CD4-positive, alpha-beta memory T cell (primary cell): ENCODE data around the gene PI16. TPM values are rescaled to one million over a fixed set of nuclear protein-coding genes. Genes with fewer than 3 reads are reported as not detected.

ENCODE experiments used
- CTCF ChIA-PET: fragments of 350-600 bp; sonication (Branson Sonifier 250); formaldehyde crosslinking; loops from one replicate; lab custom pipeline; 2021; ENCODE audit warnings: inconsistent platforms; ENCODE audit not compliant: partially characterized antibody; lab: Charles Lee
- POLR2A ChIA-PET: fragments of 350-600 bp; sonication (Branson Sonifier 250); formaldehyde crosslinking; loops from one replicate; lab custom pipeline; 2021; ENCODE audit not compliant: partially characterized antibody; lab: Charles Lee
- DNase-seq, 5 donors: peaks; one replicate each; pipeline versions ENCODE4 v3.0.0 to v3.0.0-alpha.2; 2020 to 2022; ENCODE audit warnings: mixed read lengths in 1 of 5
- H3K27ac ChIP-seq: one replicate; pipeline ENCODE4 v1.7.0; 2013; ENCODE audit warnings: low read depth, low read length
- H3K27me3 ChIP-seq: 2 replicates; pipeline ENCODE4 v1.7.0; 2013; ENCODE audit warnings: mild to moderate bottlenecking, low read length, moderate library complexity; ENCODE audit not compliant: insufficient read depth
- H3K36me3 ChIP-seq: 2 replicates; pipeline ENCODE4 v1.7.0; 2013; ENCODE audit warnings: mild to moderate bottlenecking, low read length, moderate library complexity; ENCODE audit not compliant: insufficient read depth
- H3K4me1 ChIP-seq: 2 replicates; pipeline ENCODE4 v1.7.0; 2013; ENCODE audit warnings: mild to moderate bottlenecking, low read length, moderate library complexity; ENCODE audit not compliant: insufficient read depth
- H3K4me3 ChIP-seq, 2 donors: one replicate each; pipeline ENCODE4 v1.7.0; 2013; ENCODE audit warnings: low read length in 2 of 2, mild to moderate bottlenecking in 1 of 2
- H3K9me3 ChIP-seq, 2 donors: one replicate each; pipeline ENCODE4 v1.7.0; 2013; ENCODE audit warnings: low read length in 2 of 2, control low read depth in 1 of 2; ENCODE audit not compliant: control insufficient read depth in 1 of 2
- H3K27ac Mint-ChIP-seq, 7 donors: one replicate each; pipeline ENCODE4 v1.8.0; 2020 to 2021; ENCODE audit warnings: mixed read lengths in 7 of 7, mild to moderate bottlenecking in 6 of 7, inconsistent platforms in 3 of 7, moderate library complexity in 3 of 7
- H3K27me3 Mint-ChIP-seq, 2 donors: one replicate each; pipeline ENCODE4 v1.8.0; 2020 to 2021; ENCODE audit warnings: mixed read lengths in 2 of 2
- H3K36me3 Mint-ChIP-seq, 2 donors: one replicate each; pipeline ENCODE4 v1.8.0; 2020 to 2021; ENCODE audit warnings: mixed read lengths in 2 of 2, inconsistent platforms in 1 of 2, mild to moderate bottlenecking in 1 of 2
- H3K4me1 Mint-ChIP-seq, 4 donors: one replicate each; pipeline ENCODE4 v1.8.0; 2020 to 2021; ENCODE audit warnings: mixed read lengths in 4 of 4, mild to moderate bottlenecking in 1 of 4
- H3K4me3 Mint-ChIP-seq, 8 donors: one replicate each; pipeline ENCODE4 v1.8.0; 2020 to 2021; ENCODE audit warnings: mixed read lengths in 8 of 8, mild to moderate bottlenecking in 7 of 8, moderate library complexity in 6 of 8, inconsistent platforms in 3 of 8
- H3K9me3 Mint-ChIP-seq, 8 donors: one replicate each; pipeline ENCODE4 v1.8.0; 2020 to 2021; ENCODE audit warnings: mixed read lengths in 8 of 8, mild to moderate bottlenecking in 5 of 8, inconsistent platforms in 3 of 8, moderate library complexity in 1 of 8
- intact Hi-C: fragments of 100-400 bp; cut with micrococcal nuclease; formaldehyde crosslinking; loops from one replicate; pipeline ENCODE4 v1.15.1; 2023
- polyA plus RNA-seq, 2 donors: library from polyadenylated mRNA; unstranded; fragments of 300-500 nt; fragmentation: Illumina TruSeq; gene quantifications; one replicate each; pipeline ENCODE4 v1.2.3, GENCODE V29; 2021
- total RNA-seq, 2 experiments: library from RNA; stranded (reverse); gene quantifications; one replicate each; pipeline ENCODE4 v1.2.3, GENCODE V29; 2021

PI16 gene
- total and polyA plus RNA-seq, 4 experiments from 2014 or later: 5.8 to 53.8 (median 18.8) TPM

DNA sequence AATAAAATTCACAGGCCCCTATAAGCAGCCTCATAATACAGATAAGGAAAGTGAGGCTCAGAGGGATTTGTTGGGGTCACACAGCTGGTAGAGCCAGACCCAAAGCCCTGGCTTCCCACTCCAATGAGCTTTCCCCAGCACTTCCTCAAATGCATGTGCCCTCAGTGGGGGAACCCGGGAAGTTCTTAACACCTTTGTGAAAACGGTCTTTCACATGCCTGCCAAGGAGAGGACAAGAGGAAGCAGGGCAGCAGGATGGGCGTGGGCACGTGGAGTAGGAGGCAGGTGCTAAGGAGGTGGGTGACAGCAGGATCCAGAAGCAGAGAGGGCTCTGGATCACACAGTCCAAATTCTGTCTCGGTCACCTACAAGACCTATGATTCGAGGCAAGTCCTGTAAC, 598 bp downstream of the PI16 start:
- Histone ChIP-seq H3K4me1 (peaks cover 60% of the 10 kb centered on the region), H3K9me3 (no peaks in the 10 kb centered on the region), H3K27me3 (no peaks in the 10 kb centered on the region), H3K36me3 (no peaks in the 10 kb centered on the region), H3K27ac (peak overlapping the region; percentile 33), H3K4me3 (peak overlapping the region; percentile 5 to 35)
- intact Hi-C loops: no loop called here
- ChIA-PET POLR2A (interaction anchor here (0.6 to 3.3 kb wide), 9 partner anchors 8 to 80 kb away, joined by 3 to 26 read pairs (median 3); partner anchors contain the start of genes C6orf89, MTCH1 and PPIL1), CTCF (interaction anchor here (1.1 to 3.9 kb wide), 7 partner anchors 41 to 255 kb away, joined by 3 to 21 read pairs (median 4); partner anchors contain the start of gene C6orf89)
- H3K4me1 Mint-ChIP-seq: peaks cover 40 to 56% (median 49%) of the 10 kb centered on the region in 4 donors
- H3K9me3 Mint-ChIP-seq: no peaks in the 10 kb centered on the region
- H3K27ac Mint-ChIP-seq: peak overlapping the region; percentile 64 to 94 (median 88)
- DNase-seq: no peak
- no peaks in the 10 kb centered on the region for H3K27me3 Mint-ChIP-seq
- no peaks in the 10 kb centered on the region for H3K36me3 Mint-ChIP-seq
- H3K4me3 Mint-ChIP-seq: peak overlapping the region; percentile 83 to 93 (median 88)

DNA sequence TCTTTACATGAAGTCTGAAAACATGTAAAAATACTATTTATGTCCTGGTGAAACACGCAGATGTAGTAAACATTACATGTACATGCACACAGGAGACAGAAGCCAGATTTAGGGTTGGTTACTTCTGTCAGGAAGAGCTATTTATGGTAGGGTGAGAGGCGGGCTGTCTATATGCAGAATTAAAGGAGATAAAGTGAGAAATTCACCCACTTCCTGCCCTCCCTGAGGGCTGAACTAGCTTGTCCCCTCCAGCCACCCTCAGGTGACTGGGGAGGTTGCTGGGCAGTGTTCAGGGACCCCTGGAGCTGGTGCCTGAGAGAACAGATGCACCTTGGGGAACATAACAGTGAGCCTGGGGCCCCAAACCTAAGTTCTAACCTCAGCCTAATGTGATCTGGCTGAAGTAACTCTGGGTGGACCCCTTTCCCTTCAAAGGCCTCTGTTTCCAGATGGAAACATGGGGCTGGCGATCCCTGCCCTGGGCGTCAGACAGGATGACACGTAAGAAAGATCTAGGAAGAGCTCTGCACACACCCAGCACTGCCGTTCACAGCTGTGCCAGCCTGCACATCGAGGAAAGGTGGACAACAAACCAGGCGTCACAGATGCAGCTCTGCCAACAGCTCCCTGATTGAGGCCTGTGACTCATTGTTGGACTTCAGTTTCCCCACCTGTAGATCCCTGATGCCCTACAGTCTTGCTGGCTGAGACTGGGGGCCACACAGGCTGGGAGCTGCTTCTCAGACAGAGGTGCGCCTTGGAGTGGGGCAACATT, 1.3 kb downstream of the PI16 start:
- Mint-ChIP-seq H3K4me1 (peaks cover 45 to 62% (median 54%) of the 10 kb centered on the region in 4 donors), H3K36me3 (no peaks in the 10 kb centered on the region), H3K27me3 (no peaks in the 10 kb centered on the region), H3K9me3 (no peaks in the 10 kb centered on the region), H3K4me3 (peak overlapping the region; percentile 83 to 93 (median 88)), H3K27ac (peak overlapping the region; percentile 70 to 94 (median 88))
- intact Hi-C loops: no loop called here
- Histone ChIP-seq H3K36me3 (no peaks in the 10 kb centered on the region), H3K4me3 (peak overlapping the region; percentile 5 to 35), H3K4me1 (peaks cover 64% of the 10 kb centered on the region), H3K27me3 (no peaks in the 10 kb centered on the region), H3K27ac (peak overlapping the region; percentile 33), H3K9me3 (no peaks in the 10 kb centered on the region)
- POLR2A ChIA-PET: interaction anchor here (1.0 to 3.3 kb wide), 8 partner anchors 8 to 81 kb away, joined by 3 to 26 read pairs (median 5); partner anchors contain the start of genes C6orf89, MTCH1 and PPIL1
- CTCF ChIA-PET: interaction anchor here (0.6 to 3.9 kb wide), 12 partner anchors 9 to 428 kb away, joined by 3 to 21 read pairs (median 3); partner anchors contain the start of gene C6orf89
- no peak for DNase-seq

DNA sequence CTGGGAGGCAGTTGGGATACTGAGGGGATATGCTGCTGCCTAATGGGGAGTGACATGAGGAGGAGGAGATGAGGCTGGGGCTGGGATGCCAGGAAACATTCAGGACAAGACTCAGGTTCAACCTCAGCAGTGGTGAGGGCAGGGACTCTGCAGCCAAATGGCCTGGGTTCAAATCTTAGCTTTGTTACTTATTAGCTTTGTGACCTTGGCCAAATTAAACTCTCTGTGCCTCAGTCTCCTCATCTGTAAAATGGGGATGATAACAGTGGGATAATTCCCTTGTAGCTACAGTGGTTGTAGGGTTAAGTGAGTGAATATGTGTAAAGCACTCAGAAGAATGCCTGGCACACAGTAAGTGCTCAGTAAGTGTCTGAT, 1.9 kb downstream of the PI16 start:
- peaks cover 48 to 68% (median 58%) of the 10 kb centered on the region in 4 donors for H3K4me1 Mint-ChIP-seq
- H3K27ac Mint-ChIP-seq: peak overlapping the region in 6 of 7 donors; percentile 70 to 94 (median 84)
- no peak for DNase-seq
- POLR2A ChIA-PET: interaction anchor here (1.2 to 3.3 kb wide), 6 partner anchors 7 to 70 kb away, joined by 3 to 26 read pairs (median 6); partner anchors contain the start of genes C6orf89 and MTCH1
- CTCF ChIA-PET: interaction anchor here (0.6 to 3.9 kb wide), 12 partner anchors 10 to 428 kb away, joined by 3 to 21 read pairs (median 3); partner anchors contain the start of genes C6orf89 and MTCH1
- H3K36me3 Mint-ChIP-seq: peaks cover 0 to 4% of the 10 kb centered on the region in 2 donors
- H3K27me3 Mint-ChIP-seq: no peaks in the 10 kb centered on the region
- Histone ChIP-seq H3K27ac (peak overlapping the region; percentile 33), H3K4me1 (peaks cover 70% of the 10 kb centered on the region), H3K4me3 (peak overlapping the region; percentile 5 to 35), H3K9me3 (no peaks in the 10 kb centered on the region), H3K27me3 (no peaks in the 10 kb centered on the region), H3K36me3 (no peaks in the 10 kb centered on the region)
- intact Hi-C loops: no loop called here
- peak overlapping the region; percentile 83 to 93 (median 88) for H3K4me3 Mint-ChIP-seq
- H3K9me3 Mint-ChIP-seq: no peaks in the 10 kb centered on the region

DNA sequence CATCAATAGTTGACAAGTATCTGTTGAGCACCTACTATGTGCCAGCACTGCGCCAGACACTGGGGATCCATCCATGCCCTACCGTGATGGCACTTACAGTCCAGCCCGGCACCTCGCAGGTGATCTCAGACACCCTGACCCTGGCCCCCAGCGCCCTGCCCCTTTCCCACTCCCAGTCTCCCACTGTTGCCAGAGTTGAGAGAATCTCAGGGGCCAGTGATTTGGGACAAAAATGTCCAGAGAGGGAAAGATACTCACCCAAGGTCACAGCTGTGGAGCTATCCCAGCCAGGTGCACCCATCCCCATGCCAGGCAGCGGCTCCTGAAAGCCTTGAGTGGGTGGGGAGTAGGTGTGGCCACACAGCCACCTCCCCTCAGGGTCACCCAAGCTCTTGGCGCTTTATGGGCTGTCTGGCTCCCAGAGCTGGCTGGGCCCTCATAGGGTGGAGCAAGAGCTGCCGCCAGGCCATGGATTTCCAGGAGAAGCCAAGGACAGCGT, 3.3 kb downstream of the PI16 start:
- Mint-ChIP-seq H3K9me3 (no peaks in the 10 kb centered on the region), H3K27ac (peak overlapping the region in 2 of 7 donors; percentile 70 to 81), H3K4me3 (peak overlapping the region in 1 of 8 donors; percentile 9), H3K36me3 (peaks cover 2 to 4% of the 10 kb centered on the region in 2 donors), H3K4me1 (peaks cover 51 to 78% (median 65%) of the 10 kb centered on the region in 4 donors), H3K27me3 (no peaks in the 10 kb centered on the region)
- H3K36me3 ChIP-seq: no peaks in the 10 kb centered on the region
- no peaks in the 10 kb centered on the region for H3K27me3 ChIP-seq
- H3K4me1 ChIP-seq: peaks cover 80% of the 10 kb centered on the region
- H3K4me3 ChIP-seq: no peak overlapping the region
- no peak for DNase-seq
- ChIA-PET CTCF (interaction anchor here (0.9 kb wide), 1 partner anchor 72 kb away, joined by 3 read pairs; the partner anchor contains the start of gene C6orf89), POLR2A (no interaction called here)
- intact Hi-C loops: no loop called here
- H3K9me3 ChIP-seq: no peaks in the 10 kb centered on the region
- H3K27ac ChIP-seq: no peak overlapping the region

DNA sequence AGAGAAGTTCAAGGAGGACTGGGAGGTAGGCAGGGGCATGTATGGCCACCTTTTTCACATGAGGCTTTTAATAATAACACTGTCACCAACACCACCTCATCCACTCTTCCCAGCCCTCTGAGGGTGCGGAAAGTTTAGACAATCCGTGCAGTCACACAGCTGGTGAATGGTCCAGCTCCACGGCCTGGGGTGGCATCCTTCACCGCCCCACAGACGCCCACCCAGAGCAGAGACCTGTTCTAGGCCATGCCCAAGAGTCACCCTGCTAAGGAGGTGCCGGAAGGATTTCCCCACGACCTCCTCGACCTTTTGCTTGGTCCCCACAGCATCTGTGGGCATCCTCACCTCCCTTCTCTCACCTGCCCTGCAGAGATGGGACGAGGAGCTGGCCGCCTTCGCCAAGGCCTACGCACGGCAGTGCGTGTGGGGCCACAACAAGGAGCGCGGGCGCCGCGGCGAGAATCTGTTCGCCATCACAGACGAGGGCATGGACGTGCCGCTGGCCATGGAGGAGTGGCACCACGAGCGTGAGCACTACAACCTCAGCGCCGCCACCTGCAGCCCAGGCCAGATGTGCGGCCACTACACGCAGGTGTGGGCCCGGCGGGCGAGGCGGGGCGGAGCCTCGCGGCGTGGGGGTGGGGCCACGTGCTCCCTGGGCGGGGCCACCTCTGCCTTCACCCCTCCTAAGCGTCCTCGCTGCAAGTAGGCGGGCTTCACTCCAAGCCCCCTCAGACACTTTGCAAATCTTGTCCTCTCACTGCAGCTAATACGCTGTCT, 4.4 kb downstream of the PI16 start:
- H3K36me3 ChIP-seq: no peaks in the 10 kb centered on the region
- H3K9me3 Mint-ChIP-seq: no peaks in the 10 kb centered on the region
- H3K4me1 Mint-ChIP-seq: peaks cover 54 to 79% (median 67%) of the 10 kb centered on the region in 4 donors
- H3K9me3 ChIP-seq: no peaks in the 10 kb centered on the region
- H3K4me3 Mint-ChIP-seq: peak overlapping the region in 1 of 8 donors; percentile 9
- peaks cover 5 to 6% of the 10 kb centered on the region in 2 donors for H3K36me3 Mint-ChIP-seq
- peaks cover 80% of the 10 kb centered on the region for H3K4me1 ChIP-seq
- ChIA-PET CTCF (no interaction called here), POLR2A (interaction anchor here (1.8 kb wide), 1 partner anchor 46 kb away, joined by 5 read pairs; no protein-coding TSS in a partner anchor)
- no peak overlapping the region for H3K27ac ChIP-seq
- intact Hi-C loops: no loop called here
- no peaks in the 10 kb centered on the region for H3K27me3 ChIP-seq
- no peak for DNase-seq
- peak overlapping the region in 1 of 7 donors; percentile 70 for H3K27ac Mint-ChIP-seq
- no peaks in the 10 kb centered on the region for H3K27me3 Mint-ChIP-seq
- H3K4me3 ChIP-seq: no peak overlapping the region

DNA sequence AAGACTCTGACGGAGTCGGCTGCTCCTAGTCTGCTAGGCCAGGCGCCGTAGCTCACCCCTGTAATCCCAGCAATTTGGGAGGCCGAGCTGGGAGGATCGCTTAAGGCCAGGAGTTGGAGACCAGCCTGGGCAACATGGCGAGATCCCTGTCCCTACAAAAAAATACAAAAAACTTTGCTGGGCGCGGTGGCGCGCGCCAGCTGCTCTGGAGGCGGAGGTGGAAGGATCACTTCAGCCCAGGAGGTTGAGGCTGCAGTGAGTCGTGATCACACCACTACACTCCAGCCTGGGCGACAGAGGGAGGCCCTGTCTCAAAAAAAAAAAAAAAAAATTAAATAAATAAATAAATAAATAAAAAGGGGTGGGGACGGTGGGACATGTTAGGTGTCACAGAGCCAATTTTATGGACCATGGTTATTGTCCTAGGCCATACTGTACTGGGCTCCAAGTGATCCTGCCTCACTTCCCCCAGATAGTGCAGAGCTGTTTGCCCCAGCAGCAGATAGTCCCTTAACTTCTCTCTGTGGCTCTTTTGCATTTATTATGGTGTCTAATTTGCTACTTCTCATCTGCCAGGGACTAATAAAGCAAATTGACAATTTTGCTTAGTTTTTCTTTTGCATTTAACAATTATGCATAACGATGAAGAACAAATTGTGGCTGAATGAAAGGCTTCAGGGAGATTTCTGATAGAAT, 5.2 kb downstream of the PI16 start:
- peaks cover 5 to 6% of the 10 kb centered on the region in 2 donors for H3K36me3 Mint-ChIP-seq
- ChIA-PET POLR2A (interaction anchor here (1.8 kb wide), 1 partner anchor 46 kb away, joined by 5 read pairs; no protein-coding TSS in a partner anchor), CTCF (no interaction called here)
- no peaks in the 10 kb centered on the region for H3K27me3 Mint-ChIP-seq
- H3K4me3 ChIP-seq: no peak overlapping the region
- intact Hi-C loops: loop anchor here (5.0 kb wide), 1 partner anchor 47 kb away; no protein-coding TSS in a partner anchor
- no peak overlapping the region for H3K27ac ChIP-seq
- H3K9me3 ChIP-seq: no peaks in the 10 kb centered on the region
- H3K4me1 ChIP-seq: peaks cover 80% of the 10 kb centered on the region
- H3K36me3 ChIP-seq: no peaks in the 10 kb centered on the region
- H3K4me3 Mint-ChIP-seq: peak overlapping the region in 3 of 8 donors; percentile 2 to 12 (median 9)
- H3K9me3 Mint-ChIP-seq: no peaks in the 10 kb centered on the region
- no peak for DNase-seq
- H3K27ac Mint-ChIP-seq: peak overlapping the region in 6 of 7 donors; percentile 10 to 87 (median 74)
- peaks cover 50 to 79% (median 65%) of the 10 kb centered on the region in 4 donors for H3K4me1 Mint-ChIP-seq
- H3K27me3 ChIP-seq: no peaks in the 10 kb centered on the region
